Uterus (tissue), 2 donors: ENCODE measurements around the gene CNOT4.

Source experiments
- CTCF ChIP-seq, 4 experiments: fragments of 200-600 bp in 2 of 4; fragments of 450-650 bp in 2 of 4; sonication (generic) in 2 of 4; IDR thresholded peaks; one replicate each; pipeline ENCODE4 v1.5.1; 2016 to 2019; ENCODE audit warnings: antibody characterized with exemption in 4 of 4, mild to moderate bottlenecking in 2 of 4, moderate library complexity in 1 of 4
- POLR2A ChIP-seq, 2 donors: fragments of 450-650 bp; IDR thresholded peaks; one replicate each; pipeline ENCODE4 v1.6.1; 2016; ENCODE audit warnings: antibody characterized with exemption in 2 of 2, mild to moderate bottlenecking in 1 of 2, moderate library complexity in 1 of 2

- no peak for TF ChIP-seq CTCF (IDR thresholded peaks at IDR 0.05)
- no peak for TF ChIP-seq POLR2A (IDR thresholded peaks at IDR 0.05)
Observed at GRCh38 chr7:135414208-135414607, 95.7 kb downstream of the CNOT4 start.
